Measurements from ENCODE around the gene FGD3.
"Not testable (repeated sequence)": the region's sequence is repeated elsewhere in the genome, so short reads cannot be mapped to it uniquely, and the experiment has no call there.

Gene FGD3, protein sequence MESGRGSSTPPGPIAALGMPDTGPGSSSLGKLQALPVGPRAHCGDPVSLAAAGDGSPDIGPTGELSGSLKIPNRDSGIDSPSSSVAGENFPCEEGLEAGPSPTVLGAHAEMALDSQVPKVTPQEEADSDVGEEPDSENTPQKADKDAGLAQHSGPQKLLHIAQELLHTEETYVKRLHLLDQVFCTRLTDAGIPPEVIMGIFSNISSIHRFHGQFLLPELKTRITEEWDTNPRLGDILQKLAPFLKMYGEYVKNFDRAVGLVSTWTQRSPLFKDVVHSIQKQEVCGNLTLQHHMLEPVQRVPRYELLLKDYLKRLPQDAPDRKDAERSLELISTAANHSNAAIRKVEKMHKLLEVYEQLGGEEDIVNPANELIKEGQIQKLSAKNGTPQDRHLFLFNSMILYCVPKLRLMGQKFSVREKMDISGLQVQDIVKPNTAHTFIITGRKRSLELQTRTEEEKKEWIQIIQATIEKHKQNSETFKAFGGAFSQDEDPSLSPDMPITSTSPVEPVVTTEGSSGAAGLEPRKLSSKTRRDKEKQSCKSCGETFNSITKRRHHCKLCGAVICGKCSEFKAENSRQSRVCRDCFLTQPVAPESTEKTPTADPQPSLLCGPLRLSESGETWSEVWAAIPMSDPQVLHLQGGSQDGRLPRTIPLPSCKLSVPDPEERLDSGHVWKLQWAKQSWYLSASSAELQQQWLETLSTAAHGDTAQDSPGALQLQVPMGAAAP

GRCh38 chr9:92947268-92948037 is at the start of gene FGD3:
FGD3 (plus strand) TSS chr9:92947523; CDS start chr9:92976257, 28,734 bp downstream.
- peaks cover 32% of the 10 kb centered on the region for H3K27me3 Mint-ChIP-seq
- peak; percentile 65 for DNase-seq
- H3K4me1 Mint-ChIP-seq, result peaks cover 51% of the 10 kb centered on the region
- H3K27ac Mint-ChIP-seq, result peak within 1 kb of the TSS; percentile 71
- H3K36me3 Mint-ChIP-seq, result peaks cover 3% of the 10 kb centered on the region
- H3K9me3 Mint-ChIP-seq, result peaks cover 5% of the 10 kb centered on the region
- H3K4me3 Mint-ChIP-seq, result peak within 1 kb of the TSS; percentile 82
- CTCF ChIA-PET, result interaction anchor here (0.7 kb wide), 1 partner anchor 329 kb away, joined by 3 read pairs; no protein-coding TSS in a partner anchor

DNA sequence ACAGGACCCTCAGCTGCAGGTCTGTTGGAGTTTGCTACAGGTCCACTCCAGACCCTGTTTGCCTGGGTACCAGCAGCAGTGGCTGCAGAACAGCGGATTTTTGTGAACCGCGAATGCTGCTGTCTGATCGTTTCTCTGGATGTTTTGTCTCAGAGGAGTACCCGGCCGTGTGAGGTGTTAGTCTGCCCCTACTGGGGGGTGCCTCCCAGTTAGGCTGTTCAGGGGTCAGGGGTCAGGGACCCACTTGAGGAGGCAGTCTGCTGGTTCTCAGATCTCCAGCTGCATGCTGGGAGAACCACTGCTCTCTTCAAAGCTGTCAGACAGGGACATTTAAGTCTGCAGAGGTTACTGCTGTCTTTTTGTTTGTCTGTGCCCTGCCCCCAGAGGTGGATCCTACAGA is 42.2 kb upstream of the FGD3 start:
- Mint-ChIP-seq H3K4me3 (peak overlapping the region; percentile 28), H3K27me3 (peaks cover 11% of the 10 kb centered on the region), H3K27ac (peak overlapping the region; percentile 67)
- H3K36me3 Mint-ChIP-seq, H3K4me1 Mint-ChIP-seq, DNase-seq, CTCF ChIA-PET, H3K9me3 Mint-ChIP-seq: not testable (repeated sequence)

DNA sequence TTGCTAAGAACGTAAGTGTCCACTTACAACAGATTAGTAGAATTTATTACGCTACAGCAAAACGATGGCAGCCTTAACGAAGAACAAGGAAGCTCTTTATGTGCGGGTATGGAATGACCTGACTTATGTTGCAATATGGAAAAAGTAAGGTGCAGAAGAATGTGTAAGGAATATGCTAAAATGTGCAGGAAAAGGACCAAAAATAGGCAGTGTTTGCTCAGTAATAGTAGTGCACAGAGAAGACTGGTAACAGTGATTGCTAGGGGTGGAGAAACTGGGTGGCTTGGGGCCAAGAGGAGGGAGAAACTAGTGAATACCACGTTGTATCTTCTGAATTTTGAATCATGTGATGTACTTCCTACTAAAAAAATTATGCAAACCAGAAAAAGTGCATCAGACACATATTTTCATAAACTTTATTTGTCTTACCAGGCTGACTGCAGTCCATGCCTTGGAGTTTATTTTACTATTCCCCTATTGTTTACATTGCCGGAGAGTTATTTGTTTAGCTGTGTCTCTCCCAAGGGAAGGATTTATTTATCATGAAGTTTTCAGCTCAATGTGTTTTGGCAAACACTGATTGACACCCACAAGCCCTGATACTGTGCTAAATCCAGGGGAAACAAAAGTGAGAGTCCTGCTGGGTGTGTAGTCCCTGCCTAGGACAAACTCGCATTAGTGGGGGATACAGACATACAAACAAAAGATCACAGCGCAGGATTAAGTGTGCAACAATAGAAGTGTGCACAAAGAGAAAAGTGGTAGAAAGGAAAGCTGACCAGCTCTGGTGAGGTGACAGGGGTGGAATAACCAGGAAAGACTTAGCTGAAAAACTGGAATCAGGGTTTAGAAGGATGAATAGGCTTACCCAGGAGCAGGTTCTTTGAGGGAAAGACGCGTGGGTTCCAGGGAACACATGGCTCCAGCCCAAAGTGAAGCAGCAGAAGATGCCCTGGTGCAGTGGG is 35.5 kb upstream of the FGD3 start:
- H3K9me3 Mint-ChIP-seq, result no peaks in the 10 kb centered on the region
- no peak for DNase-seq
- no peaks in the 10 kb centered on the region for H3K36me3 Mint-ChIP-seq
- H3K27ac Mint-ChIP-seq, result no peak overlapping the region
- CTCF ChIA-PET, result no interaction called here
- H3K4me3 Mint-ChIP-seq, result no peak overlapping the region
- no peaks in the 10 kb centered on the region for H3K4me1 Mint-ChIP-seq
- peaks cover 46% of the 10 kb centered on the region for H3K27me3 Mint-ChIP-seq

DNA sequence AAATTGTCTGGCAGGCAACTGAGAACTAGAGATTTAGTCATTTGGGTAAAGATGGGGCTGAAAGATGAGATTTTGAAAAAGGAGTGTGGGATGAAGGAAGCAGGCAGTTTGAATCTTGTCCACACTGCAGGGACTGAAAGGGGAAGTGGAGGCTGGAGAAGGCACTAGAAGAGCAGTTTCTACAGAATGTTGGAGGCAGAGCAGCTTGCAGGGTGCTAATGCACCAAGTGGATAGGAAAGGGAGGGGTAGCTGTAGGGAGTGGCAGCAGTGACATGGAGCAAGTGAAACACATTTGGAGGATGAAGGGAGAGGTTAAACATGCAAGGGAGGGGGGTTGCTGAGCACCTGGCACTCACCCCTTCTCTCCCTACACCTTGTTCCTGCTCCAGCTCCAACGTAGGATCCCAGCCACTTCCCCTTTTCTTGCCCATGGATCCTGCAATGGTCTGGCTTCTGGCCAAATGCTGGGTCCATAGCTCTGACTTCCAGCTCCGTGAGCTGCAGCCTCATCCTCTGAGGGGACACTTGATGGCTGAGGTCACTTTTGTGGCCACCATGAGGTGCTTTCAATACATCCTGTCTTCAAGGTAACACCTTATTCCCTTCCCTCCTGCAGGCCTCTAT is 30.0 kb upstream of the FGD3 start:
- Mint-ChIP-seq H3K9me3 (no peaks in the 10 kb centered on the region), H3K4me1 (no peaks in the 10 kb centered on the region), H3K4me3 (no peak overlapping the region), H3K36me3 (no peaks in the 10 kb centered on the region), H3K27me3 (peaks cover 39% of the 10 kb centered on the region), H3K27ac (no peak overlapping the region)
- no peak for DNase-seq
- CTCF ChIA-PET, result no interaction called here

DNA sequence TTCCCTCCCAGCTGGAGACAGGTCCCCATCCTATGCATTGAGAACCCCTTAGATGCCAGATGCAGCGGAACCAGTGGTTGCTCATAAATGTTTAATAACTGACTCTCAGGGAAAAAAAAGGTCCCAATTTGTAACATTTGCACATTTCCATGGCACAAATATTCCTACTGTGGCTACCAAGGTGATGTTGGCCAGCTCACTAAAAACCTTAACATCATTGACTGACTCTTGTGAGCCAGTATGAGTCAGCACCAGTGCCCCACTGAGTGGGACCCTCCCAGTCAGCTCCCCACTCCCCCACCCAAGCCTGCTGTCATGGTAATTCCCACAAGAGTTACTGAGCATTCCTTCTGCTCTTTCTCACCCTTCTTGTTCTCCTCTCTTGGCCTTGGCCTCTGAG is 26.9 kb upstream of the FGD3 start:
- Mint-ChIP-seq H3K27me3 (peaks cover 25% of the 10 kb centered on the region), H3K27ac (no peak overlapping the region), H3K4me3 (no peak overlapping the region), H3K9me3 (no peaks in the 10 kb centered on the region), H3K4me1 (no peaks in the 10 kb centered on the region), H3K36me3 (no peaks in the 10 kb centered on the region)
- DNase-seq, result no peak
- CTCF ChIA-PET, result no interaction called here

DNA sequence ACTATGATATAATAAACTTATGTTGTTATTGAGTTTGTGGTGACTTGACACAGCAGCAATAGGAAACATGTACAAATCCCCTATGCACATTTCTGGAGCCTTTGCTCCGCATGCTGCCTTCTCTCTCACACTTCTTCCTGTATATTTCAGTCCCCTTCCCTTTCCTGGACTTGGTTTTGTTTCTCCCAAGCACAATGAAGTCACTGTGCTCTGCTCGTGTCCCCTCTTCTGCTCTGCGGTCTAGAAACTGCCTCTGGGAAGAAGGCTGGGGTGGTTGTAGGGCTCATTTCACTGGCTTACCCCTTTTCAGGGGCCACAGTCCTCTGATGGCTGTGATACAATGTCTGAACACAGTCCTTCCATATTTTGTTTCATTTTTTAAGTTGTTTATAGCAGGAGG is 15.7 kb upstream of the FGD3 start:
- no peak for DNase-seq
- Mint-ChIP-seq H3K9me3 (no peaks in the 10 kb centered on the region), H3K4me1 (no peaks in the 10 kb centered on the region), H3K27ac (no peak overlapping the region), H3K36me3 (no peaks in the 10 kb centered on the region), H3K27me3 (peaks cover 19% of the 10 kb centered on the region), H3K4me3 (no peak overlapping the region)
- CTCF ChIA-PET, result no interaction called here

DNA sequence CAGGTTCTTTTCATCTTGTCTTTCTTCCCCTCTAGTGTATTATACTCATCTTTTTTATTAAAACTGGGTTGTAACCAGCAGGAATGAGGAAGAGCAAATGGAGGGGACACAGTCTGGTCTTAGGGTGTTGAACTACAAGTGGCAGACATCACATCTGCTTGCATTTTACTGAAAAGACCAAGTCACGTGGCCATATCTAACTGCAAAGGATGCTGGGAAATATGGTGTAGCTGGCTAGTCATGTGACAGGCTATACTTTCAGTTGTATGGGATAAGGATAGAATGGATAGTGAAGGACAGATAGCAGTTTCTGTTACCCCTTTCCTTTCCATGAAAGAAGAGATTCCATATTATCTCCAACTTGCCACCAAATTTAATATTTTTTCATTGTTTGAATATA is 13.0 kb upstream of the FGD3 start:
- Mint-ChIP-seq H3K4me3 (no peak overlapping the region), H3K27ac (no peak overlapping the region), H3K4me1 (no peaks in the 10 kb centered on the region), H3K27me3 (peaks cover 34% of the 10 kb centered on the region), H3K36me3 (no peaks in the 10 kb centered on the region), H3K9me3 (no peaks in the 10 kb centered on the region)
- no peak for DNase-seq
- CTCF ChIA-PET, result no interaction called here

- Mint-ChIP-seq H3K36me3 (no peaks in the 10 kb centered on the region), H3K4me1 (no peaks in the 10 kb centered on the region), H3K27ac (no peak overlapping the region), H3K4me3 (no peak overlapping the region), H3K9me3 (no peaks in the 10 kb centered on the region), H3K27me3 (peaks cover 36% of the 10 kb centered on the region)
- CTCF ChIA-PET, result no interaction called here
- no peak for DNase-seq
Observed at GRCh38 chr9:92938025-92938424, 9.3 kb upstream of the FGD3 start.

GRCh38 chr9:92941861-92942260 is 5.5 kb upstream of the FGD3 start:
- no peak overlapping the region for H3K4me3 Mint-ChIP-seq
- no peak for DNase-seq
- peaks cover 10% of the 10 kb centered on the region for H3K4me1 Mint-ChIP-seq
- CTCF ChIA-PET, result no interaction called here
- peaks cover 36% of the 10 kb centered on the region for H3K27me3 Mint-ChIP-seq
- H3K27ac Mint-ChIP-seq, result no peak overlapping the region
- peaks cover 3% of the 10 kb centered on the region for H3K36me3 Mint-ChIP-seq
- H3K9me3 Mint-ChIP-seq, result peaks cover 5% of the 10 kb centered on the region

- H3K27ac Mint-ChIP-seq, result no peak overlapping the region
- CTCF ChIA-PET, result interaction anchor here (1.2 kb wide), 1 partner anchor 14 kb away, joined by 4 read pairs; no protein-coding TSS in a partner anchor
- peaks cover 31% of the 10 kb centered on the region for H3K27me3 Mint-ChIP-seq
Observed at GRCh38 chr9:92942688-92943616, 4.4 kb upstream of the FGD3 start.

GRCh38 chr9:92944921-92945320 is 2.4 kb upstream of the FGD3 start:
- CTCF ChIA-PET, result interaction anchor here (1.2 kb wide), 1 partner anchor 10 kb away, joined by 3 read pairs; no protein-coding TSS in a partner anchor
- H3K4me3 Mint-ChIP-seq, result no peak overlapping the region
- H3K4me1 Mint-ChIP-seq, result peaks cover 32% of the 10 kb centered on the region
- peaks cover 3% of the 10 kb centered on the region for H3K36me3 Mint-ChIP-seq
- peaks cover 33% of the 10 kb centered on the region for H3K27me3 Mint-ChIP-seq
- peaks cover 5% of the 10 kb centered on the region for H3K9me3 Mint-ChIP-seq
- no peak overlapping the region for H3K27ac Mint-ChIP-seq
- no peak for DNase-seq

More at GRCh38 chr9:92942688-92943616, 4.4 kb upstream of the FGD3 start:
- Mint-ChIP-seq H3K4me1 (peaks cover 18% of the 10 kb centered on the region), H3K36me3 (peaks cover 3% of the 10 kb centered on the region), H3K9me3 (peaks cover 5% of the 10 kb centered on the region), H3K4me3 (no peak overlapping the region)
- no peak for DNase-seq

DNA sequence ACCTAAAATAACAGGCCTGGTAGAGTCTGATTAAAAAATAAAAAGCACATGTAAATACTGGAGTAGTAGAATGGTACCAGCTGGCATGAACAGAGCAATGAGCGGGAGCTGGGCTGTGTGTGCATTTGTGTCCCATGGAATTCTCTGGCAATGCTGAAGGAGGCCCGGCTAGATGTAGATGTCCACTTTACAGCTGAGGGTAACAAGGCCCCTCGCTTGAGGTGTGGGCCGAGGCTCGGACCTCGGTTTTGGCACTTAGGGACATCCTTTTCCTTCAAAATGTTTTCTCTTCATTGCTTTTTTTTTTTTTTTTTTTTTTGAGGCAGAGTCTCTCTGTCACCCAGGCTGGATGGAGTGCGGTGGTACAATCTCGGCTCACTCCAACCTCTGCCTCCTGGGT is 1.5 kb upstream of the FGD3 start:
- H3K36me3 Mint-ChIP-seq, result peaks cover 3% of the 10 kb centered on the region
- peaks cover 5% of the 10 kb centered on the region for H3K9me3 Mint-ChIP-seq
- peaks cover 38% of the 10 kb centered on the region for H3K27me3 Mint-ChIP-seq
- H3K4me1 Mint-ChIP-seq, result peaks cover 38% of the 10 kb centered on the region
- H3K4me3 Mint-ChIP-seq, result no peak overlapping the region
- no peak overlapping the region for H3K27ac Mint-ChIP-seq
- CTCF ChIA-PET, result interaction anchor here (0.6 kb wide), 1 partner anchor 162 kb away, joined by 3 read pairs; no protein-coding TSS in a partner anchor
- no peak for DNase-seq

Data from activated naive CD4-positive, alpha-beta T cell treated with anti-CD3 and anti-CD28 coated beads, Interleukin-2, amount 10 ng/mL, durations not matched to agents 7 days and 5 days (primary cell).